Common myeloid progenitor, CD34-positive (primary cell): ENCODE results near the gene DHRS3.

Source experiments
- CTCF ChIA-PET: fragments of 350-600 bp; sonication (Branson Sonifier 250); formaldehyde crosslinking; loops from one replicate; lab custom pipeline; 2021; ENCODE audit warnings: antibody characterized with exemption; lab: Charles Lee
- POLR2A ChIA-PET: fragments of 350-600 bp; sonication (Branson Sonifier 250); formaldehyde crosslinking; loops from one replicate; lab custom pipeline; 2021; ENCODE audit warnings: antibody characterized with exemption; lab: Charles Lee
- DNase-seq, 3 donors: peaks; one replicate each; pipeline versions ENCODE4 v3.0.0 to v3.0.0-alpha.2; 2013
- H3K27ac ChIP-seq, 2 experiments: 1 replicate in 1 of 2; 2 replicates in 1 of 2; pipeline ENCODE4 v1.7.0; 2013; ENCODE audit warnings: inconsistent platforms in 2 of 2, low read length in 2 of 2, mild to moderate bottlenecking in 2 of 2, low read depth in 1 of 2, moderate library complexity in 1 of 2; ENCODE audit not compliant: severe bottlenecking in 2 of 2, insufficient read depth in 1 of 2, poor library complexity in 1 of 2
- H3K27me3 ChIP-seq, 5 experiments: replicated peaks in 2 of 5; 1 replicate in 3 of 5; 2 replicates in 2 of 5; pipeline versions ENCODE4 v1.6.1 to v1.7.0; 2013; ENCODE audit warnings: low read length in 4 of 5, mild to moderate bottlenecking in 2 of 5, moderate library complexity in 2 of 5, inconsistent platforms in 1 of 5; ENCODE audit not compliant: insufficient read depth in 5 of 5, control insufficient read depth in 4 of 5
- H3K36me3 ChIP-seq, 4 experiments: 1 replicate in 2 of 4; 2 replicates in 2 of 4; pipeline versions ENCODE4 v1.6.1 to v1.7.0; 2013; ENCODE audit warnings: low read length in 3 of 4, control low read depth in 1 of 4, mild to moderate bottlenecking in 1 of 4; ENCODE audit not compliant: control insufficient read depth in 4 of 4, insufficient read depth in 4 of 4
- H3K4me1 ChIP-seq, 4 experiments: 1 replicate in 3 of 4; 2 replicates in 1 of 4; pipeline versions ENCODE4 v1.6.1 to v1.7.1; 2013; ENCODE audit warnings: low read length in 3 of 4, mild to moderate bottlenecking in 3 of 4, control low read depth in 1 of 4, inconsistent platforms in 1 of 4, moderate library complexity in 1 of 4; ENCODE audit not compliant: control insufficient read depth in 4 of 4, insufficient read depth in 4 of 4; ENCODE audit errors: control extremely low read depth in 1 of 4
- H3K4me3 ChIP-seq, 7 experiments: 1 replicate in 4 of 7; 2 replicates in 3 of 7; pipeline versions ENCODE4 v1.5.1 to v1.7.0; 2013; ENCODE audit warnings: mild to moderate bottlenecking in 7 of 7, low read length in 6 of 7, moderate library complexity in 6 of 7, inconsistent platforms in 2 of 7, low read depth in 2 of 7, control low read depth in 1 of 7; ENCODE audit not compliant: insufficient read depth in 4 of 7, control insufficient read depth in 1 of 7; ENCODE audit errors: extremely low read depth in 1 of 7
- H3K9me3 ChIP-seq, 5 experiments: 1 replicate in 4 of 5; 2 replicates in 1 of 5; pipeline versions ENCODE4 v1.6.1 to v1.7.1; 2013; ENCODE audit warnings: low read length in 4 of 5, mild to moderate bottlenecking in 2 of 5, inconsistent platforms in 1 of 5, low read depth in 1 of 5, moderate library complexity in 1 of 5; ENCODE audit not compliant: control insufficient read depth in 4 of 5, insufficient read depth in 2 of 5; ENCODE audit errors: control extremely low read depth in 1 of 5
- WGBS: methylation state at CpG from one replicate; pipeline ENCODE4 v1.1.5; 2013; ENCODE audit not compliant: insufficient coverage; 5-methylcytosine and 5-hydroxymethylcytosine counted together

DHRS3 gene

GRCh38 chr1:12532405-12533315 lies 85.3 kb downstream of the DHRS3 start:
- ChIA-PET CTCF (no interaction called here), POLR2A (no interaction called here)
- H3K36me3 ChIP-seq, result no peaks in the 10 kb centered on the region
- no peaks in the 10 kb centered on the region for H3K27me3 ChIP-seq
- H3K27ac ChIP-seq, result no peak overlapping the region
- H3K9me3 ChIP-seq, result peaks cover 0 to 14% (median 6%) of the 10 kb centered on the region in 5 experiments
- WGBS, result 97% methylated on average over 18 of the region's 19 CpGs
- H3K4me1 ChIP-seq, result no peaks in the 10 kb centered on the region
- no peak overlapping the region for H3K4me3 ChIP-seq
- DNase-seq, result no peak

- ChIA-PET POLR2A (interaction anchor here (1.0 kb wide), 1 partner anchor 175 kb away, joined by 3 read pairs; no protein-coding TSS in a partner anchor), CTCF (no interaction called here)
- no peak for DNase-seq
- H3K4me3 ChIP-seq, result no peak overlapping the region
- no peaks in the 10 kb centered on the region for H3K27me3 ChIP-seq
- H3K36me3 ChIP-seq, result no peaks in the 10 kb centered on the region
- no CpG with 5 or more reads among the region's 1 CpG for WGBS
- no peak overlapping the region for H3K27ac ChIP-seq
- H3K9me3 ChIP-seq, result peaks cover 0 to 7% (median 4%) of the 10 kb centered on the region in 5 experiments
- no peaks in the 10 kb centered on the region for H3K4me1 ChIP-seq
These were observed 86.9 kb downstream of the DHRS3 start for GRCh38 chr1:12531179-12531499.

GRCh38 chr1:12530462-12531178 lies 87.4 kb downstream of the DHRS3 start:
- Histone ChIP-seq H3K27me3 (no peaks in the 10 kb centered on the region), H3K36me3 (no peaks in the 10 kb centered on the region), H3K4me3 (no peak overlapping the region), H3K9me3 (peaks cover 0 to 6% (median 2%) of the 10 kb centered on the region in 5 experiments), H3K4me1 (peaks cover 0 to under 1% (median 0%) of the 10 kb centered on the region in 4 experiments), H3K27ac (no peak overlapping the region)
- CTCF ChIA-PET, result no interaction called here
- POLR2A ChIA-PET, result interaction anchor here (1.0 kb wide), 1 partner anchor 175 kb away, joined by 3 read pairs; no protein-coding TSS in a partner anchor
- 100% methylated on average over 6 of the region's 11 CpGs for WGBS
- DNase-seq, result no peak

- 96% methylated on average over 3 of the region's 3 CpGs for WGBS
- Histone ChIP-seq H3K36me3 (no peaks in the 10 kb centered on the region), H3K4me3 (no peak overlapping the region), H3K9me3 (peaks cover 0 to 1% (median 0%) of the 10 kb centered on the region in 5 experiments), H3K27me3 (no peaks in the 10 kb centered on the region), H3K27ac (peak overlapping the region in 1 of 2 experiments; percentile 68), H3K4me1 (peaks cover 0 to 3% (median 0%) of the 10 kb centered on the region in 4 experiments)
- DNase-seq, result no peak
- POLR2A ChIA-PET, result no interaction called here
- CTCF ChIA-PET, result interaction anchor here (0.9 kb wide), 1 partner anchor 20 kb away, joined by 3 read pairs; no protein-coding TSS in a partner anchor
These were observed 88.3 kb downstream of the DHRS3 start for GRCh38 chr1:12529640-12530174.

- Histone ChIP-seq H3K9me3 (no peaks in the 10 kb centered on the region), H3K4me1 (peaks cover 0 to 3% (median 0%) of the 10 kb centered on the region in 4 experiments), H3K27me3 (no peaks in the 10 kb centered on the region), H3K36me3 (no peaks in the 10 kb centered on the region), H3K4me3 (no peak overlapping the region), H3K27ac (peak overlapping the region in 1 of 2 experiments; percentile 68)
- ChIA-PET CTCF (interaction anchor here (0.9 kb wide), 1 partner anchor 18 kb away, joined by 3 read pairs; no protein-coding TSS in a partner anchor), POLR2A (no interaction called here)
- no peak for DNase-seq
- 97% methylated on average over 21 of the region's 24 CpGs for WGBS
These were observed 89.8 kb downstream of the DHRS3 start for GRCh38 chr1:12528021-12528852.

- Histone ChIP-seq H3K9me3 (no peaks in the 10 kb centered on the region), H3K36me3 (no peaks in the 10 kb centered on the region), H3K27me3 (no peaks in the 10 kb centered on the region), H3K4me1 (peaks cover 0 to 3% (median 0%) of the 10 kb centered on the region in 4 experiments), H3K27ac (no peak overlapping the region), H3K4me3 (no peak overlapping the region)
- ChIA-PET POLR2A (no interaction called here), CTCF (no interaction called here)
- no peak for DNase-seq
- 95% methylated on average over 10 of the region's 16 CpGs for WGBS
These were observed 90.4 kb downstream of the DHRS3 start for GRCh38 chr1:12527564-12527963.
